Measurements from ENCODE around the gene RREB1. TPM values are rescaled to one million over a fixed set of nuclear protein-coding genes. Genes with fewer than 3 reads are reported as not detected.

RREB1 gene
- total and polyA plus RNA-seq, 2 experiments from 2014 or later = 8.5 to 25.5 TPM

DNA sequence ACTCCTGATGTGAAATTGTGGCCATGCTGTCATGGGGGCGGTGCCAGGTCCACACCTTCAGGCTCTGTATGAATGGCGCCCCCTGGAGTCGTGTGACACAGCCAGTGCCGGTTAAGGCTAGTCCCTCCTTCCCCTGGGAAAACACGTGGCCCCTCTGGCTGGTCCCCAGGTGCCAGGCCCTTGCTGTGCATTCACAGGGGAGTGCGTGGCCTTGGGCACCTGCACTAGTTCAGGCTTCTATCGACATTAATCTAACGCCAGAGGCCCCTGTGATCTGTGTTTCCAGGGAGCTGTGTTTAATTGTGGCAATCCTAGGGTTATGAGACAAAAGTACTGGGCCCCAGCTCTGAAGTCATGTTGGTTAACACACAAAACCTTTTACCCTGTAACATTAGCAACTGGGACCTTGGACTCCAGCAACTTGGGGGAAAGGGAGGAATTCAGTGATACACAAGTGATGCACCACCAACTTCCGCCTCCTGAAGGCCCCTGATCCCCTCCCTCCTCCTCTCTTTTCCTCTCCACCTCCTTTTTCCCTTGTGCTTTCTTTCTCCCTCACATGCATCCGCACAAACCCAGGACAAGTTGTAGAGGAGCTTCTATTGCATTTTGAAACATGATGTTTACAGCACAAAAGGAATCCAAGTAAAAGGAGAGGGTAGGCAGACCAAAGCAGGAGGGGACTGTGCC lies 131.3 kb downstream of the RREB1 start:
- Histone ChIP-seq H3K9me2 (ENCODE audit: insufficient read depth) (no peaks in the 10 kb centered on the region), H3K27me3 (ENCODE audit: insufficient read depth) (no peaks in the 10 kb centered on the region), H3K4me3 (no peak overlapping the region), H3K79me2 (replicated peaks; ENCODE audit: insufficient read depth) (no peaks in the 10 kb centered on the region), H3K36me3 (ENCODE audit: insufficient read depth) (no peaks in the 10 kb centered on the region), H3K4me2 (no peak overlapping the region), H3K27ac (ENCODE audit: low read depth) (no peak overlapping the region), H4K20me1 (replicated peaks; ENCODE audit: insufficient read depth) (no peaks in the 10 kb centered on the region), H3K4me1 (ENCODE audit: insufficient read depth) (peaks cover 28% of the 10 kb centered on the region), H3F3A (replicated peaks; ENCODE audit: low read depth) (no peaks in the 10 kb centered on the region), H2AFZ (no peak overlapping the region)
- TF ChIP-seq JUNB (IDR thresholded peaks at IDR 0.05; ENCODE audit: unreplicated experiment) = no peak
- TF ChIP-seq STAT1 (IDR thresholded peaks at IDR 0.05; ENCODE audit: unreplicated experiment) = no peak
- no peak for TF ChIP-seq EZH2 (IDR thresholded peaks at IDR 0.05; ENCODE audit: low read depth, unreplicated experiment)
- TF ChIP-seq NANOG (IDR thresholded peaks at IDR 0.05; ENCODE audit: borderline replicate concordance) = no peak
- TF ChIP-seq, protein P1, sequence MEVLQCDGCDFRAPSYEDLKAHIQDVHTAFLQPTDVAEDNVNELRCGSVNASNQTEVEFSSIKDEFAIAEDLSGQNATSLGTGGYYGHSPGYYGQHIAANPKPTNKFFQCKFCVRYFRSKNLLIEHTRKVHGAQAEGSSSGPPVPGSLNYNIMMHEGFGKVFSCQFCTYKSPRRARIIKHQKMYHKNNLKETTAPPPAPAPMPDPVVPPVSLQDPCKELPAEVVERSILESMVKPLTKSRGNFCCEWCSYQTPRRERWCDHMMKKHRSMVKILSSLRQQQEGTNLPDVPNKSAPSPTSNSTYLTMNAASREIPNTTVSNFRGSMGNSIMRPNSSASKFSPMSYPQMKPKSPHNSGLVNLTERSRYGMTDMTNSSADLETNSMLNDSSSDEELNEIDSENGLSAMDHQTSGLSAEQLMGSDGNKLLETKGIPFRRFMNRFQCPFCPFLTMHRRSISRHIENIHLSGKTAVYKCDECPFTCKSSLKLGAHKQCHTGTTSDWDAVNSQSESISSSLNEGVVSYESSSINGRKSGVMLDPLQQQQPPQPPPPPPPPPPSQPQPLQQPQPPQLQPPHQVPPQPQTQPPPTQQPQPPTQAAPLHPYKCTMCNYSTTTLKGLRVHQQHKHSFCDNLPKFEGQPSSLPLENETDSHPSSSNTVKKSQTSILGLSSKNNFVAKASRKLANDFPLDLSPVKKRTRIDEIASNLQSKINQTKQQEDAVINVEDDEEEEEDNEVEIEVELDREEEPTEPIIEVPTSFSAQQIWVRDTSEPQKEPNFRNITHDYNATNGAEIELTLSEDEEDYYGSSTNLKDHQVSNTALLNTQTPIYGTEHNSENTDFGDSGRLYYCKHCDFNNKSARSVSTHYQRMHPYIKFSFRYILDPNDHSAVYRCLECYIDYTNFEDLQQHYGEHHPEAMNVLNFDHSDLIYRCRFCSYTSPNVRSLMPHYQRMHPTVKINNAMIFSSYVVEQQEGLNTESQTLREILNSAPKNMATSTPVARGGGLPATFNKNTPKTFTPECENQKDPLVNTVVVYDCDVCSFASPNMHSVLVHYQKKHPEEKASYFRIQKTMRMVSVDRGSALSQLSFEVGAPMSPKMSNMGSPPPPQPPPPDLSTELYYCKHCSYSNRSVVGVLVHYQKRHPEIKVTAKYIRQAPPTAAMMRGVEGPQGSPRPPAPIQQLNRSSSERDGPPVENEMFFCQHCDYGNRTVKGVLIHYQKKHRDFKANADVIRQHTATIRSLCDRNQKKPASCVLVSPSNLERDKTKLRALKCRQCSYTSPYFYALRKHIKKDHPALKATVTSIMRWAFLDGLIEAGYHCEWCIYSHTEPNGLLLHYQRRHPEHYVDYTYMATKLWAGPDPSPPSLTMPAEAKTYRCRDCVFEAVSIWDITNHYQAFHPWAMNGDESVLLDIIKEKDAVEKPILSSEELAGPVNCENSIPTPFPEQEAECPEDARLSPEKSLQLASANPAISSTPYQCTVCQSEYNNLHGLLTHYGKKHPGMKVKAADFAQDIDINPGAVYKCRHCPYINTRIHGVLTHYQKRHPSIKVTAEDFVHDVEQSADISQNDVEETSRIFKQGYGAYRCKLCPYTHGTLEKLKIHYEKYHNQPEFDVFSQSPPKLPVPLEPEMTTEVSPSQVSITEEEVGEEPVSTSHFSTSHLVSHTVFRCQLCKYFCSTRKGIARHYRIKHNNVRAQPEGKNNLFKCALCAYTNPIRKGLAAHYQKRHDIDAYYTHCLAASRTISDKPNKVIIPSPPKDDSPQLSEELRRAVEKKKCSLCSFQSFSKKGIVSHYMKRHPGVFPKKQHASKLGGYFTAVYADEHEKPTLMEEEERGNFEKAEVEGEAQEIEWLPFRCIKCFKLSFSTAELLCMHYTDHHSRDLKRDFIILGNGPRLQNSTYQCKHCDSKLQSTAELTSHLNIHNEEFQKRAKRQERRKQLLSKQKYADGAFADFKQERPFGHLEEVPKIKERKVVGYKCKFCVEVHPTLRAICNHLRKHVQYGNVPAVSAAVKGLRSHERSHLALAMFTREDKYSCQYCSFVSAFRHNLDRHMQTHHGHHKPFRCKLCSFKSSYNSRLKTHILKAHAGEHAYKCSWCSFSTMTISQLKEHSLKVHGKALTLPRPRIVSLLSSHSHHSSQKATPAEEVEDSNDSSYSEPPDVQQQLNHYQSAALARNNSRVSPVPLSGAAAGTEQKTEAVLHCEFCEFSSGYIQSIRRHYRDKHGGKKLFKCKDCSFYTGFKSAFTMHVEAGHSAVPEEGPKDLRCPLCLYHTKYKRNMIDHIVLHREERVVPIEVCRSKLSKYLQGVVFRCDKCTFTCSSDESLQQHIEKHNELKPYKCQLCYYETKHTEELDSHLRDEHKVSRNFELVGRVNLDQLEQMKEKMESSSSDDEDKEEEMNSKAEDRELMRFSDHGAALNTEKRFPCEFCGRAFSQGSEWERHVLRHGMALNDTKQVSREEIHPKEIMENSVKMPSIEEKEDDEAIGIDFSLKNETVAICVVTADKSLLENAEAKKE (CRISPR knock-in tag; IDR thresholded peaks at IDR 0.05) = no peak
- TF ChIP-seq ZNF114 (CRISPR knock-in tag; IDR thresholded peaks at IDR 0.05) = no peak
- no peak for TF ChIP-seq POLR2AphosphoS5 (IDR thresholded peaks at IDR 0.05; ENCODE audit: low read depth)
- peak; percentile 14; the same call in 1 of the 2 replicates for TF ChIP-seq CREB1 (CRISPR knock-in tag; IDR thresholded peaks at IDR 0.05; ENCODE audit: low read depth)
- TF ChIP-seq, protein P2, sequence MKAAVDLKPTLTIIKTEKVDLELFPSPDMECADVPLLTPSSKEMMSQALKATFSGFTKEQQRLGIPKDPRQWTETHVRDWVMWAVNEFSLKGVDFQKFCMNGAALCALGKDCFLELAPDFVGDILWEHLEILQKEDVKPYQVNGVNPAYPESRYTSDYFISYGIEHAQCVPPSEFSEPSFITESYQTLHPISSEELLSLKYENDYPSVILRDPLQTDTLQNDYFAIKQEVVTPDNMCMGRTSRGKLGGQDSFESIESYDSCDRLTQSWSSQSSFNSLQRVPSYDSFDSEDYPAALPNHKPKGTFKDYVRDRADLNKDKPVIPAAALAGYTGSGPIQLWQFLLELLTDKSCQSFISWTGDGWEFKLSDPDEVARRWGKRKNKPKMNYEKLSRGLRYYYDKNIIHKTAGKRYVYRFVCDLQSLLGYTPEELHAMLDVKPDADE (IDR thresholded peaks at IDR 0.05) = no peak
- TF ChIP-seq, protein P3, sequence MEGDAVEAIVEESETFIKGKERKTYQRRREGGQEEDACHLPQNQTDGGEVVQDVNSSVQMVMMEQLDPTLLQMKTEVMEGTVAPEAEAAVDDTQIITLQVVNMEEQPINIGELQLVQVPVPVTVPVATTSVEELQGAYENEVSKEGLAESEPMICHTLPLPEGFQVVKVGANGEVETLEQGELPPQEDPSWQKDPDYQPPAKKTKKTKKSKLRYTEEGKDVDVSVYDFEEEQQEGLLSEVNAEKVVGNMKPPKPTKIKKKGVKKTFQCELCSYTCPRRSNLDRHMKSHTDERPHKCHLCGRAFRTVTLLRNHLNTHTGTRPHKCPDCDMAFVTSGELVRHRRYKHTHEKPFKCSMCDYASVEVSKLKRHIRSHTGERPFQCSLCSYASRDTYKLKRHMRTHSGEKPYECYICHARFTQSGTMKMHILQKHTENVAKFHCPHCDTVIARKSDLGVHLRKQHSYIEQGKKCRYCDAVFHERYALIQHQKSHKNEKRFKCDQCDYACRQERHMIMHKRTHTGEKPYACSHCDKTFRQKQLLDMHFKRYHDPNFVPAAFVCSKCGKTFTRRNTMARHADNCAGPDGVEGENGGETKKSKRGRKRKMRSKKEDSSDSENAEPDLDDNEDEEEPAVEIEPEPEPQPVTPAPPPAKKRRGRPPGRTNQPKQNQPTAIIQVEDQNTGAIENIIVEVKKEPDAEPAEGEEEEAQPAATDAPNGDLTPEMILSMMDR (conservative IDR thresholded peaks at IDR 0.05; ENCODE audit: low read depth in 2 of 2) = peak; percentile 73 to 92
- no peak for TF ChIP-seq ZNF331 (CRISPR knock-in tag; IDR thresholded peaks at IDR 0.05; ENCODE audit: low read depth)
- TF ChIP-seq, protein P4, sequence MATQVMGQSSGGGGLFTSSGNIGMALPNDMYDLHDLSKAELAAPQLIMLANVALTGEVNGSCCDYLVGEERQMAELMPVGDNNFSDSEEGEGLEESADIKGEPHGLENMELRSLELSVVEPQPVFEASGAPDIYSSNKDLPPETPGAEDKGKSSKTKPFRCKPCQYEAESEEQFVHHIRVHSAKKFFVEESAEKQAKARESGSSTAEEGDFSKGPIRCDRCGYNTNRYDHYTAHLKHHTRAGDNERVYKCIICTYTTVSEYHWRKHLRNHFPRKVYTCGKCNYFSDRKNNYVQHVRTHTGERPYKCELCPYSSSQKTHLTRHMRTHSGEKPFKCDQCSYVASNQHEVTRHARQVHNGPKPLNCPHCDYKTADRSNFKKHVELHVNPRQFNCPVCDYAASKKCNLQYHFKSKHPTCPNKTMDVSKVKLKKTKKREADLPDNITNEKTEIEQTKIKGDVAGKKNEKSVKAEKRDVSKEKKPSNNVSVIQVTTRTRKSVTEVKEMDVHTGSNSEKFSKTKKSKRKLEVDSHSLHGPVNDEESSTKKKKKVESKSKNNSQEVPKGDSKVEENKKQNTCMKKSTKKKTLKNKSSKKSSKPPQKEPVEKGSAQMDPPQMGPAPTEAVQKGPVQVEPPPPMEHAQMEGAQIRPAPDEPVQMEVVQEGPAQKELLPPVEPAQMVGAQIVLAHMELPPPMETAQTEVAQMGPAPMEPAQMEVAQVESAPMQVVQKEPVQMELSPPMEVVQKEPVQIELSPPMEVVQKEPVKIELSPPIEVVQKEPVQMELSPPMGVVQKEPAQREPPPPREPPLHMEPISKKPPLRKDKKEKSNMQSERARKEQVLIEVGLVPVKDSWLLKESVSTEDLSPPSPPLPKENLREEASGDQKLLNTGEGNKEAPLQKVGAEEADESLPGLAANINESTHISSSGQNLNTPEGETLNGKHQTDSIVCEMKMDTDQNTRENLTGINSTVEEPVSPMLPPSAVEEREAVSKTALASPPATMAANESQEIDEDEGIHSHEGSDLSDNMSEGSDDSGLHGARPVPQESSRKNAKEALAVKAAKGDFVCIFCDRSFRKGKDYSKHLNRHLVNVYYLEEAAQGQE (IDR thresholded peaks at IDR 0.05; ENCODE audit: unreplicated experiment) = no peak
- Mint-ChIP-seq H3K27ac (peak overlapping the region; percentile 74), H3K4me3 (no peak overlapping the region), H3K9me3 (no peaks in the 10 kb centered on the region), H3K27me3 (ENCODE audit: insufficient read depth, low read depth, poor library complexity) (peaks cover 12% of the 10 kb centered on the region), H3K4me1 (peaks cover 38% of the 10 kb centered on the region), H3K36me3 (ENCODE audit: low read depth) (peaks cover 6% of the 10 kb centered on the region; the same call in 2 of the 3 replicates)
- peak; percentile 94 for DNase-seq (ENCODE audit: low spot score)
- peak; percentile 85 for ATAC-seq

All from GM23338 (cell line).